ENCODE data around the gene PRDX6. TPM values are rescaled to one million over a fixed set of nuclear protein-coding genes. Genes with fewer than 3 reads are reported as not detected.
A peak's percentile ranks its signal among the peaks of the same experiment; 100 is the strongest.

The PRDX6 gene
- total RNA-seq, 4 donors from 2014 or later = 141 to 247 (median 175) TPM

- peak overlapping the region in 3 of 4 donors; percentile 24 to 92 (median 70) for H3K4me3 ChIP-seq
- no peak for DNase-seq
- H3K27ac ChIP-seq = peak overlapping the region; percentile 10 to 99 (median 49)
- no peaks in the 10 kb centered on the region for H3K9me3 ChIP-seq
- intact Hi-C loops (cut with DNase I) = loop anchor here (10.0 kb wide), 1 partner anchor 45 kb away; no protein-coding TSS in a partner anchor
- 51 to 59% methylated on average over 4 of the region's 4 CpGs for WGBS, 2 donors
- peaks cover 14 to 47% (median 24%) of the 10 kb centered on the region in 3 donors for H3K36me3 ChIP-seq
- peaks cover 27 to 53% (median 35%) of the 10 kb centered on the region in 3 donors for H3K4me1 ChIP-seq
- no peak for TF ChIP-seq POLR2A (IDR thresholded peaks at IDR 0.05)
- no peak for TF ChIP-seq CTCF (IDR thresholded peaks at IDR 0.05)
- no peaks in the 10 kb centered on the region for H3K27me3 ChIP-seq
These were observed 2.5 kb downstream of the PRDX6 start for GRCh38 chr1:173479649-173480048.

- intact Hi-C loops (cut with DNase I) = loop anchor here (10.0 kb wide), 1 partner anchor 46 kb away; no protein-coding TSS in a partner anchor
- Histone ChIP-seq H3K27me3 (no peaks in the 10 kb centered on the region), H3K36me3 (peaks cover 21 to 63% (median 35%) of the 10 kb centered on the region in 3 donors), H3K4me3 (no peak overlapping the region), H3K27ac (no peak overlapping the region), H3K4me1 (peaks cover 12 to 37% (median 19%) of the 10 kb centered on the region in 3 donors), H3K9me3 (no peaks in the 10 kb centered on the region)
- DNase-seq = no peak
- 82 to 100% methylated on average over 1 of the region's 1 CpG for WGBS, 2 donors
- TF ChIP-seq CTCF (IDR thresholded peaks at IDR 0.05) = no peak
These were observed 4.1 kb downstream of the PRDX6 start for GRCh38 chr1:173481195-173481772.

GRCh38 chr1:173482683-173483082, 5.5 kb downstream of the PRDX6 start:
- TF ChIP-seq CTCF (IDR thresholded peaks at IDR 0.05) (no peak), POLR2A (IDR thresholded peaks at IDR 0.05) (no peak)
- intact Hi-C loops (cut with DNase I) = loop anchor here (10.0 kb wide), 1 partner anchor 48 kb away; no protein-coding TSS in a partner anchor

GRCh38 chr1:173484276-173484675, 7.1 kb downstream of the PRDX6 start:
- H3K4me1 ChIP-seq = peaks cover 3 to 30% (median 8%) of the 10 kb centered on the region in 3 donors
- no peaks in the 10 kb centered on the region for H3K27me3 ChIP-seq
- no peak for DNase-seq
- H3K4me3 ChIP-seq = no peak overlapping the region
- no peak overlapping the region for H3K27ac ChIP-seq
- intact Hi-C loops (cut with DNase I) = loop anchor here (10.0 kb wide), 1 partner anchor 49 kb away; no protein-coding TSS in a partner anchor
- 97 to 98% methylated on average over 2 of the region's 2 CpGs for WGBS, 2 donors
- H3K9me3 ChIP-seq = no peaks in the 10 kb centered on the region
- TF ChIP-seq CTCF (IDR thresholded peaks at IDR 0.05) (no peak), POLR2A (IDR thresholded peaks at IDR 0.05) (no peak)
- peaks cover 30 to 93% (median 47%) of the 10 kb centered on the region in 3 donors for H3K36me3 ChIP-seq

More at GRCh38 chr1:173482683-173483082, 5.5 kb downstream of the PRDX6 start:
- peaks cover 12 to 34% (median 18%) of the 10 kb centered on the region in 3 donors for H3K4me1 ChIP-seq
- H3K27me3 ChIP-seq = no peaks in the 10 kb centered on the region
- 70 to 71% methylated on average over 1 of the region's 1 CpG for WGBS, 2 donors
- no peaks in the 10 kb centered on the region for H3K9me3 ChIP-seq
- no peak overlapping the region for H3K4me3 ChIP-seq
- no peak overlapping the region for H3K27ac ChIP-seq
- H3K36me3 ChIP-seq = peaks cover 30 to 77% (median 44%) of the 10 kb centered on the region in 3 donors
- DNase-seq = no peak

- intact Hi-C loops (cut with DNase I) = loop anchor here (10.0 kb wide), 1 partner anchor 51 kb away; no protein-coding TSS in a partner anchor
- H3K9me3 ChIP-seq = no peaks in the 10 kb centered on the region
- H3K4me1 ChIP-seq = peaks cover 0 to 19% (median 0%) of the 10 kb centered on the region in 3 donors
- TF ChIP-seq CTCF (IDR thresholded peaks at IDR 0.05) = no peak
- TF ChIP-seq POLR2A (IDR thresholded peaks at IDR 0.05) = no peak
- WGBS, 2 donors = 90 to 94% methylated on average over 7 of the region's 7 CpGs
- H3K4me3 ChIP-seq = no peak overlapping the region
- H3K36me3 ChIP-seq = peaks cover 30 to 97% (median 47%) of the 10 kb centered on the region in 3 donors
- H3K27me3 ChIP-seq = no peaks in the 10 kb centered on the region
- no peak overlapping the region for H3K27ac ChIP-seq
- no peak for DNase-seq
These were observed 8.3 kb downstream of the PRDX6 start for GRCh38 chr1:173485401-173485800.
